ENCODE data around the gene TRMO. TPM values are rescaled to one million over a fixed set of nuclear protein-coding genes. Genes with fewer than 3 reads are reported as not detected.

The TRMO gene
- total RNA-seq, 3 donors from 2014 or later: 14.9 to 15.3 (median 14.9) TPM

DNA sequence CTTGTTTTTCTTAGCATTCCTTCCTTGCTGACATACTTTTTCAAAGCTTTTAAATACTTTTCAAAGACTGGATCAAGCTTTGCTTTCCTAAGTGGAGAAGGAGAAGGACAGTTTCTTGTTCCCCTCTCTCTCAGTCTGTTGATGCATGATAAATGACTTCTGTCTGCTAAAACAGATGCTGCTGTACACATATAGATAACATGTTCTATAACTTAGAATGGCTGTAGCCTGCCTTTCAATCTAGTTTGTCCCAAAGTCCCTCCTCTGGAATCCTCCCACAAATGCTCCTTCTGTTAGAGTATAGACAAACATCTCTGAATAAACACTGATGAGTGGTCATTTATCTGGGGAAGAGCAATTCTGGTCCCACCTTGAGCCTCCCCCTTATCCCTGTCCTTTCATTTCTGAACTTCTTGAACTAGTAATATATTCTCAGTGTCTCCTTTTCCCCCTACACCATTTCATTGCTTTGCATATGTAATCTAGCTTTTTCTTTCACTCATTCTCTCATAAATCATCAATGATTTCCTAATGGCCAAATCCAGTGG lies 21.1 kb upstream of the TRMO start:
- intact Hi-C loops (cut with DNase I, micrococcal nuclease): no loop called here
- H3K4me1 ChIP-seq (ENCODE audit: low read depth): no peaks in the 10 kb centered on the region
- no peaks in the 10 kb centered on the region for H3K9me3 ChIP-seq
- H3K4me3 ChIP-seq: no peak overlapping the region
- TF ChIP-seq, protein P1, sequence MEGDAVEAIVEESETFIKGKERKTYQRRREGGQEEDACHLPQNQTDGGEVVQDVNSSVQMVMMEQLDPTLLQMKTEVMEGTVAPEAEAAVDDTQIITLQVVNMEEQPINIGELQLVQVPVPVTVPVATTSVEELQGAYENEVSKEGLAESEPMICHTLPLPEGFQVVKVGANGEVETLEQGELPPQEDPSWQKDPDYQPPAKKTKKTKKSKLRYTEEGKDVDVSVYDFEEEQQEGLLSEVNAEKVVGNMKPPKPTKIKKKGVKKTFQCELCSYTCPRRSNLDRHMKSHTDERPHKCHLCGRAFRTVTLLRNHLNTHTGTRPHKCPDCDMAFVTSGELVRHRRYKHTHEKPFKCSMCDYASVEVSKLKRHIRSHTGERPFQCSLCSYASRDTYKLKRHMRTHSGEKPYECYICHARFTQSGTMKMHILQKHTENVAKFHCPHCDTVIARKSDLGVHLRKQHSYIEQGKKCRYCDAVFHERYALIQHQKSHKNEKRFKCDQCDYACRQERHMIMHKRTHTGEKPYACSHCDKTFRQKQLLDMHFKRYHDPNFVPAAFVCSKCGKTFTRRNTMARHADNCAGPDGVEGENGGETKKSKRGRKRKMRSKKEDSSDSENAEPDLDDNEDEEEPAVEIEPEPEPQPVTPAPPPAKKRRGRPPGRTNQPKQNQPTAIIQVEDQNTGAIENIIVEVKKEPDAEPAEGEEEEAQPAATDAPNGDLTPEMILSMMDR (IDR thresholded peaks at IDR 0.05): no peak
- ATAC-seq (no peak), DNase-seq (no peak)
- no peaks in the 10 kb centered on the region for H3K36me3 ChIP-seq (ENCODE audit: low read depth)

DNA sequence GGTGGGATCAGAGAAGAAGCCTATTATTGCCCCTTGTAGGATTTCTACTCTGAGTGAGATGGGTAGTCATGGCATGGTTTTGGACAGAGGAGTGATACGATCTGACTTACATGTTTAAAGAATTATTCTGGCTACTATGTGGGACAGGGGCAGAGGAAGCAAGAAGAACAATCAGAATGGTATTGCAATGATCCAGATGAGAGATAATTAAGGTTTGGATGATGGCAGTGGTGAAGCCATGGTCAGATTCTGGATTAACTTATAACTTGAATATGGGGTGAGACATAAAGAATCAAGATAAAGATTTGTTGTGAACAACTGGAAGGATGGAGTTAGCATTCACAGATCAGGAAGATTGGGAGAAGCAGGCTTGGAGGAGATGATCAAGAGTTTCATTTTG lies 19.0 kb upstream of the TRMO start:
- Histone ChIP-seq H3K36me3 (ENCODE audit: low read depth) (no peaks in the 10 kb centered on the region), H3K4me3 (no peak overlapping the region), H3K9me3 (no peaks in the 10 kb centered on the region), H3K4me1 (ENCODE audit: low read depth) (no peaks in the 10 kb centered on the region)
- no peak for DNase-seq
- intact Hi-C loops (cut with DNase I, micrococcal nuclease): no loop called here
- no peak for ATAC-seq
- TF ChIP-seq, protein P1 (IDR thresholded peaks at IDR 0.05): no peak

DNA sequence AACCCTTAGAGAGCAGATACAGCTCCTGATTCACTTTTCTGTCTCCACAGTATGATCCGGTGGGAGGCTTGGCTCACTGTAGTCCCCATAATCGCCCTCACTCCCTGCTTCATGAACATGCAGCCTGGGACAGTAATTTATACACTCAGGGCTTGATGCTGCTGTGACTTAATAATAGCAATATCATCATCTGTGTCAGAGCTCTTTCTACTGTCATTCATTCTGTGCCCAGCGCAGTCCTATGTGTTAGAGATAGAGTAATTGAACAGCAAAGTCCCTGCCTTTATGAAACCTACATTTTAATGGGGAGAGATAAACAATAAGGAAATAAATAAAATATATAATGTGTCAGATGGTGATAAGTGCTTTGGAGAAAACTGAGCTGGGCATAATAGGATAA lies 18.4 kb upstream of the TRMO start:
- intact Hi-C loops (cut with DNase I, micrococcal nuclease): no loop called here
- Histone ChIP-seq H3K9me3 (no peaks in the 10 kb centered on the region), H3K4me1 (ENCODE audit: low read depth) (no peaks in the 10 kb centered on the region), H3K36me3 (ENCODE audit: low read depth) (no peaks in the 10 kb centered on the region), H3K4me3 (no peak overlapping the region)
- no peak for DNase-seq
- ATAC-seq: no peak
- TF ChIP-seq, protein P1 (IDR thresholded peaks at IDR 0.05): no peak

DNA sequence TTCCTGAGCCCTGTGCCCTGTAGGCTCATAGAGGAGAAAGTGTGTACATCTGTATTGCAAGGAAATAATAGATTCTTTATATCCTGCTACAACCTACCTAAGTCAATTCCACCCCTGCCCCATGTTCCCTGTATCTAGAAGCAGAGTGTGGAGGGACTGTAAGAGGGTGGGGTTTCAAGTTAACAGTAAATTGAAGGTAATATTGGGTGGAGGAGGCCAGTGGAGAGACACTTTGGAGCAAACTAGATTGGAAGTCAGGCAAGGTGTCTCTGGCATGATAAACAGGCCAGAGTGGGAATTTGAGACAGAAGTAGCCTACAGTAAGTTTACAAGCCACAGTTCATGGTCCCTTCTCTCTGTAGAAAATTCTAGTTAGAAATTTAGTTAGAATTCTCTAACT lies 17.9 kb upstream of the TRMO start:
- H3K9me3 ChIP-seq: no peaks in the 10 kb centered on the region
- H3K36me3 ChIP-seq (ENCODE audit: low read depth): no peaks in the 10 kb centered on the region
- intact Hi-C loops (cut with DNase I, micrococcal nuclease): no loop called here
- H3K4me3 ChIP-seq: no peak overlapping the region
- no peak for DNase-seq
- TF ChIP-seq, protein P1 (IDR thresholded peaks at IDR 0.05): no peak
- no peak for ATAC-seq
- no peaks in the 10 kb centered on the region for H3K4me1 ChIP-seq (ENCODE audit: low read depth)

DNA sequence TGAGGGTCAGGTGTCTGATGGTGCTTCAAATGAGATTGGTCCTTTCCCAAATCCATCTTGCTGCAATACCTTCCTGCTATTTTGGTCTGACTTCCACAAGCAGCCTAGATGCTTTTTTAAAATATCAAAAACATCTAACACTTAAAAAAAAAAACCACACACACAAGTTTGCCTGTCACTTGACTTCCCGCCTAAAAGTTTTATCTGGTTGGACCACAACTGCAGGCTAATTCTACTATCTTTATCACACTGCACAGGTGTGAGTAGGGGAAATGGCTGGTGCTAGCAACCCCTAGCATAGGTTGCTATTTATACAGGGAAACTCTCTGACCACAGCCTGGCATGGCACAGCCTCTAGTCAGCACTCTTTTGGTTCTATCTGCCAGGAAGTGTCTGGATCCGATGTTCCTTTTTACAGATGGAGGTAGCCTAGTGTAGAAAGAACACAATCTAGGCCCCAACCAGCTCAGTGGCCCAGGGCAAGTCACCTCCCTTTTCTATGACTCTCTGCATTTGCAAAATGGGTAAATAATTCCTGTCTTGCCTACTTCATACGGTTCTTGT lies 15.9 kb upstream of the TRMO start, which contains the start of gene HEMGN:
Gene HEMGN, minus strand, starts transcription at position 92 of the 564 bp plus-strand sequence. Its CDS starts 36 bp downstream, at position 56.
- no peak for DNase-seq
- intact Hi-C loops (cut with DNase I, micrococcal nuclease): no loop called here

More for the DNA sequence above, 15.9 kb upstream of the TRMO start, which contains the start of gene HEMGN:
- peak; percentile 71 for ATAC-seq
- no peak within 1 kb of the TSS for H3K4me3 ChIP-seq
- TF ChIP-seq, protein P1 (IDR thresholded peaks at IDR 0.05): no peak
- no peaks in the 10 kb centered on the region for H3K4me1 ChIP-seq (ENCODE audit: low read depth)
- H3K9me3 ChIP-seq: no peaks in the 10 kb centered on the region
- no peaks in the 10 kb centered on the region for H3K36me3 ChIP-seq (ENCODE audit: low read depth)

All from mucosa of descending colon (tissue), 3 donors.